Measurements from ENCODE around the gene PRM2. TPM values are rescaled to one million over a fixed set of nuclear protein-coding genes. Genes with fewer than 3 reads are reported as not detected.

PRM2 gene, protein sequence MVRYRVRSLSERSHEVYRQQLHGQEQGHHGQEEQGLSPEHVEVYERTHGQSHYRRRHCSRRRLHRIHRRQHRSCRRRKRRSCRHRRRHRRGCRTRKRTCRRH
- not detected for total RNA-seq

DNA sequence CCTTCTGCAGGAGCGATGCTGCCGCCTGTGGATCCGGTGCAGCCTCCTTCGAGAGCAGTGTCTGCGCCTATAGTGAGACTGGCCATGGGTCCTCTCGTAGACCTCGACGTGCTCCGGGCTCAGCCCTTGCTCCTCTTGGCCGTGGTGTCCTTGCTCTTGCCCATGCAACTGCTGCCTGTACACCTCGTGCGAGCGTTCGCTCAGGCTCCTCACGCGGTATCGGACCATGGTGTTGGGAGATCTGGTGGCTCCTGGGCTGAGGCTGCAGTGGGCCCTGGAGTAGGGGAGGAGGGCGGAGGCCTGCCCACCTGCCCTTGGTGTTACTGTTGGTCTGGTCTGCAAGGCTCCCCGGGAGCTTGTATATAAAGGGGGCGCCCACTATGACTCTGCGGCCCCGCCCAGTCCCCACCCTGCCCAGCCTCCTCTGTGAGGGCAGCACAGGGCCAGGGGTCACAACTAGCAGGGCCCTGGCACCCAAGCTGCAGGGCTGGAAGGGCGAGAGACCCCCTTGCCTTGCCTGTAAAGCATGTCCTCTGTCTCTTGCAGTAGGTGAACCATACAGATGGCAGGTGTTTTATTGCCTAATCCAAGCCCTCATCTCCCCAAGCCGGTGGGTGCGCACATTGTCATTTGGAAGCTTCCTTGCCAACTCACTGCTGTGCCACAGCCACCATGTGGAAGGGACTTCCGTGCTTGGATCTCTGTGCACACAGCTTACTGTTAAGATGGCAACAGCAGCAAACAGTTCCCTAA, at the start of gene PRM2:
Gene PRM2 (minus strand): TSS at position 338 of the 753 bp plus-strand sequence. CDS start 110 bp downstream, at position 228.
- no peaks in the 10 kb centered on the region for H3K4me1 Mint-ChIP-seq (ENCODE audit: low read depth)
- intact Hi-C loops (cut with micrococcal nuclease) = no loop called here
- no peak within 1 kb of the TSS for H3K27ac Mint-ChIP-seq
- CTCF ChIA-PET = interaction anchor here (0.6 kb wide), 1 partner anchor 234 kb away, joined by 3 read pairs; no protein-coding TSS in a partner anchor
- H3K36me3 Mint-ChIP-seq = no peaks in the 10 kb centered on the region
- POLR2A ChIA-PET = no interaction called here
- H3K9me3 Mint-ChIP-seq = no peaks in the 10 kb centered on the region
- no peak for DNase-seq
- no peaks in the 10 kb centered on the region for H3K27me3 Mint-ChIP-seq
- H3K4me3 Mint-ChIP-seq = no peak within 1 kb of the TSS

DNA sequence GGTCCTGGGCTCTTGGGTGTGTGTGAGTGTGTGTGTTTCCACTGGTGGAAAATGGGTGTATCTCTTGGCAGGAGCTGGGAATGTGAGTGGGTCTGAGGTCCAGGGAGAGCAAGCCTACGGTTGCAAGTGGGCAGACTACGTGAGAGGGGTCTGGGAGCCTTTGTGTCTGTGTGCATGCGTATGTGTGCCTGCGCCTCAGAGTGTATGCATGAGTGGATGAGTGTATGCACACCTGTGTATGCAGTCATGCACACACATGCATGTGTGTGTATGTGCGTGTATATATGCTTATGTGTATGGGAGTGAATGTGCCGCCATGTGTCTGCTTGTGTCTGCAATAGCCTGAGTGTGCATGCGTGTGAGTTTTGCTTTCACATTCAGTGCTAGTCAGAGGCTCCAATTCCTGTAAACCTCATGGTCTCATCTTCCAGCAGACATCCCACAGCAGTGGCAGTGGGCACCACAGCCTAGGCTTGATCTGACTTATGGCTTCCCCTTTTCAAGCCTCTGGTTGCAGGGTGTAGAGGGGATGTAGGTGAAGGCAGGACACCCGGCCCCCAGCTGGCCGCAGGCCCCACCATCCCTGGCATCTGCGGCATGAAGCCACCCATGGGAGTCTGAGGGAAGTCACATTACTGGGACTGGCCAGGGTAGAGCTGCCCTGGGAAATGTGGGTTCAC, 49.3 kb upstream of the PRM2 start:
- H3K27ac Mint-ChIP-seq = peak overlapping the region; percentile 64
- H3K4me1 Mint-ChIP-seq (ENCODE audit: low read depth) = peaks cover 49% of the 10 kb centered on the region
- intact Hi-C loops (cut with micrococcal nuclease) = no loop called here

DNA sequence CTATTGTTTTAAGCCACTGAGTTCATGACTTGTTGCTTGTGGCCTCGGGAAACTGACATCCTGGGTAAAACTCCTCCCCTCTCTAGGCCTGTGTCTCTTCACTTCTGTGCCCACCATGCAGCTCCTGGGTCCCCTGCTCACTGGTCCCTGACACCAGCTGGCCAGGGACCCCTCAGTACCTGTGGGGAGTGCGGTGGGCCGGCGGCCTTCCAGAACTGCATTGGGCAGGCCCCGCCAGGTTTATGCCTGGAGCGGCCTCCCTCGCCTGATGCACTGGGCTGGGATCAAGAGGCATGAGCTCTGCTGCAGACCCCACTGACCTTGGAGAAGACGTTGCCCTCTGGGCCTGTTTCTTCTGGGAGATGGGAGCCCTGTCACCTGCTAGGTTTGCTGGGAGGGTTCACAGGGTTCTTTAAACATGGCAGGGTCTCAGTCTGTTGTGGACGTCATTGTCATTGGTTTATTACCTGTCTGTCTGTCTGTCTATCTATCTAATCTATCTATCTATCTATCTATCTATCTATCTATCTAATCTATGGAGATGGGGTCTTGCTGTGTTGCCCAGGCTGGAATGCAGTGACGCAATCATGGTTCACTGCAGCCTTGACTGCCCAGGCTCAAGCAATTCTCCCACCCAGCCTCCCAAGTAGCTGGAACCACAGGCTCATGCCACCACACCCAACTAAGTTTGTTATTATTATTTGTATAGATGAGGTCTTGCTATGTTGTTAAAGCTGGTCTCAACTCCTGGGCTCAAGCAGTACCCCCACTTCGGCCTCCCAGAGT, 47.5 kb upstream of the PRM2 start:
- Mint-ChIP-seq H3K9me3 (no peaks in the 10 kb centered on the region), H3K4me3 (no peak overlapping the region), H3K4me1 (ENCODE audit: low read depth) (peaks cover 37% of the 10 kb centered on the region), H3K27me3 (no peaks in the 10 kb centered on the region), H3K36me3 (no peaks in the 10 kb centered on the region), H3K27ac (no peak overlapping the region)
- CTCF ChIA-PET = no interaction called here
- POLR2A ChIA-PET = no interaction called here
- intact Hi-C loops (cut with micrococcal nuclease) = no loop called here
- no peak for DNase-seq

More for the DNA sequence above, 49.3 kb upstream of the PRM2 start:
- Mint-ChIP-seq H3K27me3 (no peaks in the 10 kb centered on the region), H3K9me3 (no peaks in the 10 kb centered on the region), H3K36me3 (no peaks in the 10 kb centered on the region), H3K4me3 (no peak overlapping the region)
- ChIA-PET POLR2A (interaction anchor here (1.8 kb wide), 1 partner anchor 14 kb away, joined by 7 read pairs; no protein-coding TSS in a partner anchor), CTCF (interaction anchor here (0.7 kb wide), 1 partner anchor 28 kb away, joined by 3 read pairs; no protein-coding TSS in a partner anchor)
- peak; percentile 60 for DNase-seq

DNA sequence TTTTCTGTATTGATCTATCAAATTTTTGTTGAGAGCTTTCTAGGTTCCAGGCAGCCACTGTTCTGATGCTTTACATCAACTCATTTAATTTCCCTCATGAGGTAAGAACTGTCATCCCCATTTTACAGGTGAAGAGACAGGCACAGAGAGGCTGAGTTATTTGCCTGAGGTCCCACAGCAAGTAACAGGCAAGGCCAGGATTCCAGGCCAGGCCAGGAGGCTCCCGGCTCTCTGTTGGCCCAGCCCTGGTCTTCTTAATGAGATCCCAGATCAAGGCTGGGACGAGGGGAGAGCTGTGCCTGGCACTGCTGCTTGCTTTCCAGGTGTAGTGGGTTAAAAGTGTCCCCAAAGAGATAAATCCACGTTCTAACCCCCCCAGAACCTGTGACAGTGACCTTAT, 46.5 kb upstream of the PRM2 start:
- POLR2A ChIA-PET = no interaction called here

DNA sequence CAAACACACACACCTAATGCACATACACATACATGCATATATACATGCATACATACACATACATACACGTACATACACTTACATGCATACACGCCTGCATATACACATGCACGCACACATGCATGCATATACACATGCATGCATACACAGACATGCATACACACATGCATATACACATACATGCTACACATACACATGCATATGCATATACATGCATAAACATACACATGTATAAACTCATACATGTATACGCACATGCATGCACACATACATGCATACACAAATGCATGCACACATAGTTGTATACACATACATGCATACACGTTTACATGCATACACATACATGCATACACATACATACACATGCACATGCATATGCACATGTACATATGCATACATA, 45.4 kb upstream of the PRM2 start:
- no peak for DNase-seq
- Mint-ChIP-seq H3K9me3 (no peaks in the 10 kb centered on the region), H3K4me3 (no peak overlapping the region), H3K27ac (no peak overlapping the region), H3K36me3 (no peaks in the 10 kb centered on the region), H3K4me1 (ENCODE audit: low read depth) (peaks cover 19% of the 10 kb centered on the region), H3K27me3 (no peaks in the 10 kb centered on the region)
- intact Hi-C loops (cut with micrococcal nuclease) = no loop called here
- CTCF ChIA-PET = no interaction called here
- POLR2A ChIA-PET = no interaction called here

More for the DNA sequence above, 46.5 kb upstream of the PRM2 start:
- Mint-ChIP-seq H3K36me3 (no peaks in the 10 kb centered on the region), H3K27me3 (no peaks in the 10 kb centered on the region), H3K4me3 (no peak overlapping the region), H3K27ac (no peak overlapping the region), H3K9me3 (no peaks in the 10 kb centered on the region), H3K4me1 (ENCODE audit: low read depth) (peaks cover 27% of the 10 kb centered on the region)
- intact Hi-C loops (cut with micrococcal nuclease) = no loop called here
- no peak for DNase-seq
- CTCF ChIA-PET = no interaction called here

DNA sequence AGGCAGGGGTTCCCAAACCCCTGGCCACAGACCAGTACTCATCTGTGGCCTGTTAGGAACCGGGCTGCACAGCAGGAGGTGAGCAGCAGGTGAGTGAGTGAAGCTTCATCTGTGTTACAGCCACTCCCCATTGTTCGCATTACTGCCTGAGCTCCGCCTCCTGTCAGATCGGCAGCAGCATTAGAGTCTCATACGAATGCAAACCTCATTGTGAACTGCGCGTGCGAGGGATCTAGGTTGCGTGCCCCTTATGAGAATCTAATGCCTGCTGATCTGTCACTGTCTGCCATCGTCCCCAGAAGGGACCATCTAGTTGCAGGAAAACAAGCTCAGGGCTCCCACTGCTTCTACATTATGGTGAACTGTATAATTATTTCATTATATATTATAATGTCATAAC, 43.9 kb upstream of the PRM2 start:
- no peak for DNase-seq
- no peaks in the 10 kb centered on the region for H3K9me3 Mint-ChIP-seq
- H3K36me3 Mint-ChIP-seq = no peaks in the 10 kb centered on the region
- ChIA-PET POLR2A (no interaction called here), CTCF (interaction anchor here (1.0 kb wide), 1 partner anchor 212 kb away, joined by 3 read pairs; no protein-coding TSS in a partner anchor)
- H3K4me1 Mint-ChIP-seq (ENCODE audit: low read depth) = peaks cover 8% of the 10 kb centered on the region
- no peak overlapping the region for H3K4me3 Mint-ChIP-seq
- H3K27ac Mint-ChIP-seq = no peak overlapping the region
- H3K27me3 Mint-ChIP-seq = no peaks in the 10 kb centered on the region
- intact Hi-C loops (cut with micrococcal nuclease) = no loop called here

DNA sequence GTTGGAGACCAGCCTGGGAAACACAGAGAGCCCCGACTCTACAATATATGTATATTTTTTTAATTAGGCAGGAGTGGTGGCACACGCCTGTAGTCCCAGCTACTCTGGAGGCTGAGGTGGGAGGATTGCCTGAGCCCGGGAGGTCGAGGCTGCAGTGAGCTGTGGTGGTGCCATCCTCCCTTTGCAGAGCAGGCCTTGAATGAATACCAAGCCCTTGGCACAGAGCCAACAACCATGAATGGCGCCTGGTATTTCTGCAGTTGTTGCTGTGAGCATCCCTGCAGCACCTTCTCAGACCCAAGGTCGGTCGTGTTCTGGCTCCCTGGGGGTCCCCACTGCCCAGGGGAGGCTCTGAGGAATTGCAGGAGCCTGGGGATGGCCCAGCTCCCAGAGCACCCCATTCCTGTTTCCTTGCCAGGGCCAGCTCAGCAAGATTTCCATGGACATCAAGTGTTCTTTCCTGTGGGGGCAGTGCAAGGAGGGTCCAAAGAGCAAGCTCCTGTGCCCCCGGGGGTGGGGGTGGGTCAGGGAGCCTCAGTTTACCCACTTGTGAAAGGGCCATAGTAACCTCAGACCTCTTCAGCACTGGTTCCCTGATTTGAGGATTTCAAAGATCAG, 43.4 kb upstream of the PRM2 start:
- H3K4me3 Mint-ChIP-seq = no peak overlapping the region
- H3K9me3 Mint-ChIP-seq = no peaks in the 10 kb centered on the region
- ChIA-PET CTCF (interaction anchor here (1.0 kb wide), 1 partner anchor 212 kb away, joined by 3 read pairs; no protein-coding TSS in a partner anchor), POLR2A (no interaction called here)
- H3K27me3 Mint-ChIP-seq = no peaks in the 10 kb centered on the region
- no peak overlapping the region for H3K27ac Mint-ChIP-seq
- peak; percentile 29 for DNase-seq
- peaks cover 3% of the 10 kb centered on the region for H3K4me1 Mint-ChIP-seq (ENCODE audit: low read depth)
- H3K36me3 Mint-ChIP-seq = no peaks in the 10 kb centered on the region
- intact Hi-C loops (cut with micrococcal nuclease) = no loop called here

DNA sequence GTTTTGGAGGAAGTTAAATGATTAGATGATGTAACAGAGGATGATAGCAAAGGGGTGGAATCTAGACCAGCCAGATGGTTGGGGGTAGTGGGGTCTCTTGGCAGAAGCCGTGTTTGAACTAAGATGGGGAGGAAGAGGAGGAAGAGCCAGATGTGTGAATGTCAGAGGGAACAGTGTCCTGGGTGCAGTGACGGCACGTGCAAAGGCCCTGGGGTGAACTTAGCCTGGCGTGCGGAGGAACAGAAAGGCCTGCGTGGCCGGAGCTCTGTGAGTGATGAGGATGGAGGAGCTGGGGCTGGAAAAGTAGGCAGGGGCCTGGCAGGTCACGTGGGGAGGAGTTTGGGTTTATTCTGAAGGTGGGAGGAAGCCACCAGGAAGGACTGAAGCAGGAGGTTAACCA, 42.5 kb upstream of the PRM2 start:
- POLR2A ChIA-PET = no interaction called here
- H3K27me3 Mint-ChIP-seq = no peaks in the 10 kb centered on the region
- no peaks in the 10 kb centered on the region for H3K9me3 Mint-ChIP-seq
- CTCF ChIA-PET = no interaction called here
- no peak for DNase-seq
- intact Hi-C loops (cut with micrococcal nuclease) = no loop called here
- no peaks in the 10 kb centered on the region for H3K36me3 Mint-ChIP-seq
- H3K4me1 Mint-ChIP-seq (ENCODE audit: low read depth) = peaks cover 4% of the 10 kb centered on the region
- no peak overlapping the region for H3K27ac Mint-ChIP-seq
- no peak overlapping the region for H3K4me3 Mint-ChIP-seq

DNA sequence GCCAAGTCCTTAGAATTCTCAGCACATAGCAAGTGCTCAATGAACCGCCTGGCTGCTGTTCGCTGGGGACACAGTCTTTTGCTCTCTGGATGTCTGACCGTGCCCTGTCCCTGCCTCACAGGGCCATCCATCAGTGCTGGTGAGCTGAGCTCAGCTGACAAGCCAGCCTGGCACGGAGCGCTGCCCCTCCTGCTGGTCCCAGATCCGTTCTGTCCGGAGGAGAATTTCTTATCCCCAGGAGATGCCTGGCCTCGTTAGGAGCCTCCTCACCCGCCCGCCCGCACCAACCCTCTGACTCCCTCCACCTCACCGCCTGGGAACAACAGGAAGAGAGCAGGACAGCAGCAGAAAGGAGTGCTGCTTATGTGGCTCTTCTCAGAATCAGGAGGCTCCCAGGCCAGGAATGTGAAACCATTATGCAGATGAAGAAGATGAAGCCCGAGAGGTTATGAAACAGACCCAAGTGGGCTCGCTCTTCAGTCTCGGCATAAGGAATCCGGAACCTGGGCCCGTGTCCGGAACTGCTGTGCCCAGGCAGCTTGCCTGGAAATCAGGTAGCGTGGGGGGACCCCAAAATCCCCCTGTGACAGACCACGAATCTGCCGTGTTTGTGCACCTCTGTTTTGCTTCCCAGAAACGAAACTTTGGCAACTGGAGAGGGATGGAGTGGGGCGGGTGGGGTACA, 40.2 kb upstream of the PRM2 start:
- ChIA-PET POLR2A (no interaction called here), CTCF (no interaction called here)
- H3K27me3 Mint-ChIP-seq = no peaks in the 10 kb centered on the region

DNA sequence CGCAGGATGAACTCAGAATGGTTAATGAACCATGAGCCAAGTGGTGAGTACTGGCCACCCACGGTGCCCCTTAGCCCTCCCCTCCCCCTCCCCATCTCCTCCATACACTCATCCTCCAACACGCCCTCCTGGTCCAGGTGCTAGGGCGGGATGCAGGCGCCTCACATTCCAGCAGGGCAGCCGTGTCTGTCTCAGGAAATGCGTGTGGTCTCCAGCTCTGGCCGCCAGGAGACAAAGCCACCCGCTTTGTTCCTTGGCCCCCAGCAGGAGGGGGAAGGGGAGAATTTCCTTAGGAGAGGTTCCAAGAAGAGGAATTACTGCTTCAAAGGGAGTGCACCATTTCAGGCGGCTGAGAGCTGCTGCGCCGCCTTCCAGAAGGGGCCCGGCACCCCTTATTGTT, 39.2 kb upstream of the PRM2 start:
- peaks cover 36% of the 10 kb centered on the region for H3K4me1 Mint-ChIP-seq (ENCODE audit: low read depth)
- H3K27ac Mint-ChIP-seq = no peak overlapping the region
- ChIA-PET CTCF (no interaction called here), POLR2A (no interaction called here)
- no peak for DNase-seq
- H3K9me3 Mint-ChIP-seq = no peaks in the 10 kb centered on the region
- H3K27me3 Mint-ChIP-seq = no peaks in the 10 kb centered on the region
- H3K36me3 Mint-ChIP-seq = no peaks in the 10 kb centered on the region
- H3K4me3 Mint-ChIP-seq = no peak overlapping the region
- intact Hi-C loops (cut with micrococcal nuclease) = no loop called here

More for the DNA sequence above, 40.2 kb upstream of the PRM2 start:
- intact Hi-C loops (cut with micrococcal nuclease) = no loop called here
- Mint-ChIP-seq H3K36me3 (no peaks in the 10 kb centered on the region), H3K27ac (no peak overlapping the region), H3K9me3 (no peaks in the 10 kb centered on the region), H3K4me1 (ENCODE audit: low read depth) (peaks cover 27% of the 10 kb centered on the region), H3K4me3 (no peak overlapping the region)
- DNase-seq = no peak

DNA sequence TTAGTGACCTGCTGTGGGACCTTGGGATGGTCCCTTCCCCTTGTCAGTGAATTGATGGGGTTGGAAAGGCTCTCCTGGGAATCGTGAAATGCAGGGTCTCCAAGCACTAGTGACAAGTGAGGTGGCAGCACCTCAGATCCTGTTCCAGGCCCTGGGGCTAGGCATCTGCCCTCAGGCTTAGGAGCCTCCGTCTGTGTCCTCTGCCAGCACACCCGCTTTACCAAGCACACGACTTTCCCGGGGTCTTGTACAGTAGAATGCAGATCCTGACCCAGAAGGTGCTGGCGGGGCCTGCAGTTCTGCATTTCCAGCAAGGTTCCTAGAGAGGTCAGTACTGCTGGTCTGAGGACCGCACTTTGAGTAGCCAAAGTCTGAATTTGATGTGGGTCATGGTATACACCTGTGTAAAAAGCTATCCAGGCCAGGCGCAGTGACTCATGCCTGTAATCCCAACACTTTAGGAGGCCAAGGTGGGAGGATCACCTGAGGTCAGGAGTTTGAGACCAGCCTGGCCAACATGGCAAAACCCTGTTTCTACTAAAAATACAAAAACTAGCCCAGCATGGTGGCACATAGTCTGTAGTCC, 38.1 kb upstream of the PRM2 start:
- intact Hi-C loops (cut with micrococcal nuclease) = no loop called here
- no peaks in the 10 kb centered on the region for H3K36me3 Mint-ChIP-seq
- no peaks in the 10 kb centered on the region for H3K9me3 Mint-ChIP-seq
- no peak for DNase-seq
- H3K27ac Mint-ChIP-seq = no peak overlapping the region
- no peaks in the 10 kb centered on the region for H3K27me3 Mint-ChIP-seq
- CTCF ChIA-PET = no interaction called here
- POLR2A ChIA-PET = no interaction called here
- peaks cover 45% of the 10 kb centered on the region for H3K4me1 Mint-ChIP-seq (ENCODE audit: low read depth)
- no peak overlapping the region for H3K4me3 Mint-ChIP-seq
